ENCODE results near the gene CACUL1. TPM values are rescaled to one million over a fixed set of nuclear protein-coding genes. Genes with fewer than 3 reads are reported as not detected.
"Not testable (repeated sequence)": the region's sequence is repeated elsewhere in the genome, so short reads cannot be mapped to it uniquely, and the experiment has no call there.

Gene CACUL1
- total RNA-seq, 1 donor from 2014 or later = 32.1 TPM

GRCh38 chr10:118674226-118674919 is 80.4 kb downstream of the CACUL1 start:
- H3K4me1 Mint-ChIP-seq (ENCODE audit: low read depth) = peaks cover 20% of the 10 kb centered on the region
- TF ChIP-seq, protein P1, sequence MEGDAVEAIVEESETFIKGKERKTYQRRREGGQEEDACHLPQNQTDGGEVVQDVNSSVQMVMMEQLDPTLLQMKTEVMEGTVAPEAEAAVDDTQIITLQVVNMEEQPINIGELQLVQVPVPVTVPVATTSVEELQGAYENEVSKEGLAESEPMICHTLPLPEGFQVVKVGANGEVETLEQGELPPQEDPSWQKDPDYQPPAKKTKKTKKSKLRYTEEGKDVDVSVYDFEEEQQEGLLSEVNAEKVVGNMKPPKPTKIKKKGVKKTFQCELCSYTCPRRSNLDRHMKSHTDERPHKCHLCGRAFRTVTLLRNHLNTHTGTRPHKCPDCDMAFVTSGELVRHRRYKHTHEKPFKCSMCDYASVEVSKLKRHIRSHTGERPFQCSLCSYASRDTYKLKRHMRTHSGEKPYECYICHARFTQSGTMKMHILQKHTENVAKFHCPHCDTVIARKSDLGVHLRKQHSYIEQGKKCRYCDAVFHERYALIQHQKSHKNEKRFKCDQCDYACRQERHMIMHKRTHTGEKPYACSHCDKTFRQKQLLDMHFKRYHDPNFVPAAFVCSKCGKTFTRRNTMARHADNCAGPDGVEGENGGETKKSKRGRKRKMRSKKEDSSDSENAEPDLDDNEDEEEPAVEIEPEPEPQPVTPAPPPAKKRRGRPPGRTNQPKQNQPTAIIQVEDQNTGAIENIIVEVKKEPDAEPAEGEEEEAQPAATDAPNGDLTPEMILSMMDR (IDR thresholded peaks at IDR 0.05) = no peak
- H3K27ac Mint-ChIP-seq (ENCODE audit: unreplicated experiment) = no peak overlapping the region
- H3K9me3 Mint-ChIP-seq (ENCODE audit: low read depth) = no peaks in the 10 kb centered on the region
- H3K4me3 Mint-ChIP-seq (ENCODE audit: unreplicated experiment) = no peak overlapping the region
- H3K36me3 Mint-ChIP-seq (ENCODE audit: low read depth) = peaks cover 4% of the 10 kb centered on the region
- no peak for DNase-seq (ENCODE audit: low spot score)
- no peaks in the 10 kb centered on the region for H3K27me3 Mint-ChIP-seq (ENCODE audit: low read depth)

DNA sequence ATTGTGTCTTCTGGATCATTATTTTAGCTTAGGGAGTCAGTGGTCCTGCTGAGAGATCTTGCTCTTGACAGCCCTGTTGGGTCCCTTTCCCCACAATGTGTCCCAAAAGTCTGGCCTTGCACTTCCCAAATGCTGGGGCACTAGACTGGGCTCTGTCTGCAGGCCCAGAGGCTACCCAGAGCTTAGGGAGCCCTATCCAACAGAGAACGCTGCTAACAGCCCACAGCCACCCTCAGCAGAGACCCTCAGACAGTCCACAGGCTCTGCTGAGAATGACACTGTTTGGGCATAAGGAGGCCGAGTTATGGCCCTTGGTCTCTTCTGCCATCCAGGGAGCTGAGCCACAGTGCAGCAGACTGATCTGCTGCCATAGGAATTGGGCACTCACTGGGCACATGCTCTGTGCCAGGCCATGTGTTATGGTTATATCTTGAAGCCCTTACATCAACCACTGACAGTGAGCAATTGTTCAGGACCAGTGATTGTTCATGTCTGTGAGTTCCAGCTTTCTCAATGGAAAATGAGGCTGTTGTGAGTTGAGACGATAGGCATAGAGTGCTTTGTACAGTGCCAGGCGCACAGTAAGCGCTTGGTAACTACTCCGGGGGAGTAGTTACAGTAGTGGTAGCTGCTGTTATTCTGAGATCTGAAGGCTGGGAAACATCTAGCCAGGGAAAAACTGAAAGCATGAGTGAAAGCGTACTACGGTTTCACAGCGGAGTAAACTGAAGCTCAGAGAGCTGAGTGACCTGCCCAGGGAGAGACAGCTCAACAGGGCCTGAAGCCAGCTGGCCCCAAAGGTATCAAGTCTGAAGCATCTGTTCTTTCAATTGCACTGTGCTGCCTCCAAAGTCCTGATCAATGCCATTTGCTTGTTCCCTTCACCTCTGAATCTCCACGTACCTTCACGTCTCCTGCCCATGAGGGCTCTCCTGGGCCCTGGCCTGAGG is 81.7 kb downstream of the CACUL1 start:
- no peaks in the 10 kb centered on the region for H3K27me3 Mint-ChIP-seq (ENCODE audit: low read depth)
- H3K4me1 Mint-ChIP-seq (ENCODE audit: low read depth) = peaks cover 23% of the 10 kb centered on the region
- no peak for DNase-seq (ENCODE audit: low spot score)
- H3K9me3 Mint-ChIP-seq (ENCODE audit: low read depth) = no peaks in the 10 kb centered on the region
- TF ChIP-seq, protein P1 (IDR thresholded peaks at IDR 0.05) = no peak
- H3K36me3 Mint-ChIP-seq (ENCODE audit: low read depth) = peaks cover 4% of the 10 kb centered on the region
- no peak overlapping the region for H3K27ac Mint-ChIP-seq (ENCODE audit: unreplicated experiment)
- no peak overlapping the region for H3K4me3 Mint-ChIP-seq (ENCODE audit: unreplicated experiment)

- Mint-ChIP-seq H3K27ac (ENCODE audit: unreplicated experiment) (no peak overlapping the region), H3K36me3 (ENCODE audit: low read depth) (peaks cover 4% of the 10 kb centered on the region), H3K9me3 (ENCODE audit: low read depth) (no peaks in the 10 kb centered on the region), H3K4me1 (ENCODE audit: low read depth) (peaks cover 17% of the 10 kb centered on the region), H3K27me3 (ENCODE audit: low read depth) (no peaks in the 10 kb centered on the region), H3K4me3 (ENCODE audit: unreplicated experiment) (no peak overlapping the region)
- TF ChIP-seq, protein P1 (IDR thresholded peaks at IDR 0.05) = no peak
- no peak for DNase-seq (ENCODE audit: low spot score)
Observed at GRCh38 chr10:118672153-118672552, 82.6 kb downstream of the CACUL1 start.

DNA sequence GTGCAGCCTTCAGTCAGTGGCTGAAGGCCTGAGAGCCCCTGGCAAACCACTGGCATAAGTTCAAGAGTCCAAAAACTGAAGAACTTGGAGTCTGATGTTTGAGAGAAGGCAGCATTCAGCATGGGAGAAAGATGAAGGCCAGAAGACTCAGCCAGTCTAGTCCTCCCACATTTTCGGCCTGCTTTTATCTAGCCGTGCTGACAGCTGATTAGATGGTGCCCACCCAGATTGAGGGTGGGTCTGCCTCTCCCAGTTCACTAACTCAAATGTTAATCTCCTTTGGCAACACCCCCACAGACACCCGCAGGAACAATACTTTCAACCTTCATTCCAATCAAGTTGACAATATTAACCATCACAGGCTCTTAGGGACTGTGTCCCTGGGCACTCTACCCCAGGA is 83.5 kb downstream of the CACUL1 start:
- H3K4me1 Mint-ChIP-seq (ENCODE audit: low read depth) = peaks cover 12% of the 10 kb centered on the region
- H3K9me3 Mint-ChIP-seq (ENCODE audit: low read depth); H3K27me3 Mint-ChIP-seq (ENCODE audit: low read depth); H3K36me3 Mint-ChIP-seq (ENCODE audit: low read depth); H3K4me3 Mint-ChIP-seq (ENCODE audit: unreplicated experiment); H3K27ac Mint-ChIP-seq (ENCODE audit: unreplicated experiment); DNase-seq (ENCODE audit: low spot score): not testable (repeated sequence)

GRCh38 chr10:118670472-118671124 is 84.2 kb downstream of the CACUL1 start:
- no peaks in the 10 kb centered on the region for H3K9me3 Mint-ChIP-seq (ENCODE audit: low read depth)
- no peaks in the 10 kb centered on the region for H3K27me3 Mint-ChIP-seq (ENCODE audit: low read depth)
- TF ChIP-seq, protein P1 (IDR thresholded peaks at IDR 0.05) = no peak
- no peak for DNase-seq (ENCODE audit: low spot score)
- peaks cover 4% of the 10 kb centered on the region for H3K36me3 Mint-ChIP-seq (ENCODE audit: low read depth)
- no peak overlapping the region for H3K4me3 Mint-ChIP-seq (ENCODE audit: unreplicated experiment)
- peaks cover 12% of the 10 kb centered on the region for H3K4me1 Mint-ChIP-seq (ENCODE audit: low read depth)
- H3K27ac Mint-ChIP-seq (ENCODE audit: unreplicated experiment) = no peak overlapping the region
